Prostate gland (tissue), 2 donors: ENCODE results near the gene NRXN2.

Source experiments
- CTCF ChIP-seq, 4 experiments: fragments of 200-600 bp in 2 of 4; fragments of 450-650 bp in 2 of 4; sonication (generic) in 2 of 4; IDR thresholded peaks; 1 replicate in 3 of 4; 2 replicates in 1 of 4; pipeline ENCODE4 v1.5.1; 2016 to 2019; ENCODE audit warnings: antibody characterized with exemption in 4 of 4, mild to moderate bottlenecking in 2 of 4, moderate library complexity in 2 of 4
- POLR2A ChIP-seq: fragments of 450-650 bp; IDR thresholded peaks from one replicate; pipeline ENCODE4 v1.6.1; 2016; ENCODE audit warnings: antibody characterized with exemption, mild to moderate bottlenecking
- POLR2AphosphoS5 ChIP-seq: sonication (generic); formaldehyde crosslinking; IDR thresholded peaks from one replicate; pipeline ENCODE4 v1.6.1; 2017; ENCODE audit warnings: antibody characterized with exemption

GRCh38 chr11:64762674-64763525 is 39.9 kb upstream of the NRXN2 start:
- TF ChIP-seq CTCF (IDR thresholded peaks at IDR 0.05) = no peak
- no peak for TF ChIP-seq POLR2AphosphoS5
- no peak for TF ChIP-seq POLR2A
